Measurements from ENCODE around the gene SH3BGR. TPM values are rescaled to one million over a fixed set of nuclear protein-coding genes. Genes with fewer than 3 reads are reported as not detected.

Gene SH3BGR
- total RNA-seq, 1 donor from 2014 or later: 0.63 TPM

- Mint-ChIP-seq H3K4me1 (no peaks in the 10 kb centered on the region), H3K4me3 (no peak overlapping the region), H3K9me3 (no peaks in the 10 kb centered on the region), H3K27ac (no peak overlapping the region), H3K36me3 (ENCODE audit: low read depth) (no peaks in the 10 kb centered on the region), H3K27me3 (no peaks in the 10 kb centered on the region)
- DNase-seq: no peak
- intact Hi-C loops (cut with micrococcal nuclease): no loop called here
These were observed 107.7 kb downstream of the SH3BGR start for GRCh38 chr21:39559511-39559910.

- intact Hi-C loops (cut with micrococcal nuclease): no loop called here
- no peaks in the 10 kb centered on the region for H3K36me3 Mint-ChIP-seq (ENCODE audit: low read depth)
- no peak overlapping the region for H3K27ac Mint-ChIP-seq
These were observed 109.4 kb downstream of the SH3BGR start for GRCh38 chr21:39561140-39561539.

GRCh38 chr21:39562791-39563770 is 111.3 kb downstream of the SH3BGR start:
- Mint-ChIP-seq H3K4me1 (no peaks in the 10 kb centered on the region), H3K27me3 (no peaks in the 10 kb centered on the region), H3K9me3 (no peaks in the 10 kb centered on the region), H3K27ac (no peak overlapping the region), H3K4me3 (no peak overlapping the region), H3K36me3 (ENCODE audit: low read depth) (no peaks in the 10 kb centered on the region)
- DNase-seq: no peak
- intact Hi-C loops (cut with micrococcal nuclease): no loop called here

More at GRCh38 chr21:39561140-39561539, 109.4 kb downstream of the SH3BGR start:
- Mint-ChIP-seq H3K4me3 (no peak overlapping the region), H3K27me3 (no peaks in the 10 kb centered on the region), H3K9me3 (no peaks in the 10 kb centered on the region), H3K4me1 (no peaks in the 10 kb centered on the region)
- no peak for DNase-seq

GRCh38 chr21:39564200-39564599 is 112.4 kb downstream of the SH3BGR start:
- DNase-seq: no peak
- no peaks in the 10 kb centered on the region for H3K36me3 Mint-ChIP-seq (ENCODE audit: low read depth)
- H3K4me1 Mint-ChIP-seq: no peaks in the 10 kb centered on the region
- intact Hi-C loops (cut with micrococcal nuclease): no loop called here
- no peaks in the 10 kb centered on the region for H3K9me3 Mint-ChIP-seq
- no peak overlapping the region for H3K27ac Mint-ChIP-seq
- no peak overlapping the region for H3K4me3 Mint-ChIP-seq
- H3K27me3 Mint-ChIP-seq: no peaks in the 10 kb centered on the region

Other genes with a start within 250 kb of the SH3BGR start
- gene BRWD1, start 138.3 kb upstream of the SH3BGR start, total RNA-seq: 29.7 and 31.9 TPM in 2 replicates
- gene HMGN1, start 102.9 kb upstream of the SH3BGR start, total RNA-seq: 321 and 339 TPM in 2 replicates
- gene LCA5L, start 6.2 kb upstream of the SH3BGR start, total RNA-seq: not detected in 2 replicates
- not detected in 2 replicates for gene B3GALT5, start 161.0 kb downstream of the SH3BGR start, total RNA-seq